NCI-H2107 treated with DMSO at 0.1 percent for 48 hours (cell line): Measurements from ENCODE around the gene TBX20.
"Not testable (repeated sequence)": the region's sequence is repeated elsewhere in the genome, so short reads cannot be mapped to it uniquely, and the experiment has no call there.

Source experiments
- DNase-seq: peaks from one replicate; lab custom pipeline; 2025; ENCODE audit not compliant: unreplicated experiment; lab: John Stamatoyannopoulos, UW

Gene TBX20

GRCh38 chr7:35255443-35256255 is 1.7 kb upstream of the TBX20 start:
- no peak for DNase-seq

GRCh38 chr7:35254496-35255442 is 869 bp upstream of the TBX20 start:
- DNase-seq: no peak

- DNase-seq: no peak
Observed at GRCh38 chr7:35253460-35253709, 515 bp downstream of the TBX20 start.

GRCh38 chr7:35252612-35253459 is 1.1 kb downstream of the TBX20 start:
- no peak for DNase-seq

- no peak for DNase-seq
Observed at GRCh38 chr7:35251606-35252310, 2.1 kb downstream of the TBX20 start.

GRCh38 chr7:35250941-35251340 is 3.0 kb downstream of the TBX20 start:
- DNase-seq: no peak

GRCh38 chr7:35250452-35250851 is 3.4 kb downstream of the TBX20 start:
- DNase-seq: no peak

- no peak for DNase-seq
Observed at GRCh38 chr7:35249537-35249907, 4.4 kb downstream of the TBX20 start.

GRCh38 chr7:35248576-35249536 is 5.0 kb downstream of the TBX20 start:
- DNase-seq: no peak

GRCh38 chr7:35246819-35247218 is 7.1 kb downstream of the TBX20 start:
- no peak for DNase-seq

GRCh38 chr7:35241884-35242283 is 12.0 kb downstream of the TBX20 start:
- DNase-seq: no peak

GRCh38 chr7:35241436-35241835 is 12.5 kb downstream of the TBX20 start:
- no peak for DNase-seq

GRCh38 chr7:35241008-35241407 is 12.9 kb downstream of the TBX20 start:
- DNase-seq: not testable (repeated sequence)

GRCh38 chr7:35238456-35238855 is 15.4 kb downstream of the TBX20 start:
- not testable (repeated sequence) for DNase-seq

GRCh38 chr7:35232994-35233393 is 20.9 kb downstream of the TBX20 start:
- DNase-seq: no peak

- DNase-seq: not testable (repeated sequence)
Observed at GRCh38 chr7:35231221-35231620, 22.7 kb downstream of the TBX20 start.

- DNase-seq: not testable (repeated sequence)
Observed at GRCh38 chr7:35229116-35229780, 24.7 kb downstream of the TBX20 start.

- DNase-seq: not testable (repeated sequence)
Observed at GRCh38 chr7:35228496-35229051, 25.3 kb downstream of the TBX20 start.

GRCh38 chr7:35227438-35227837 is 26.5 kb downstream of the TBX20 start:
- not testable (repeated sequence) for DNase-seq
